GM18520 (cell line): ENCODE data around the gene ANXA4.
"Not testable (repeated sequence)": the region's sequence is repeated elsewhere in the genome, so short reads cannot be mapped to it uniquely, and the experiment has no call there.

Source experiments
- ATAC-seq: cut with Tn5 transposase; IDR thresholded peaks from one replicate; pipeline ENCODE4 v1.9.1; 2021; ENCODE audit not compliant: unreplicated experiment

The ANXA4 gene

DNA sequence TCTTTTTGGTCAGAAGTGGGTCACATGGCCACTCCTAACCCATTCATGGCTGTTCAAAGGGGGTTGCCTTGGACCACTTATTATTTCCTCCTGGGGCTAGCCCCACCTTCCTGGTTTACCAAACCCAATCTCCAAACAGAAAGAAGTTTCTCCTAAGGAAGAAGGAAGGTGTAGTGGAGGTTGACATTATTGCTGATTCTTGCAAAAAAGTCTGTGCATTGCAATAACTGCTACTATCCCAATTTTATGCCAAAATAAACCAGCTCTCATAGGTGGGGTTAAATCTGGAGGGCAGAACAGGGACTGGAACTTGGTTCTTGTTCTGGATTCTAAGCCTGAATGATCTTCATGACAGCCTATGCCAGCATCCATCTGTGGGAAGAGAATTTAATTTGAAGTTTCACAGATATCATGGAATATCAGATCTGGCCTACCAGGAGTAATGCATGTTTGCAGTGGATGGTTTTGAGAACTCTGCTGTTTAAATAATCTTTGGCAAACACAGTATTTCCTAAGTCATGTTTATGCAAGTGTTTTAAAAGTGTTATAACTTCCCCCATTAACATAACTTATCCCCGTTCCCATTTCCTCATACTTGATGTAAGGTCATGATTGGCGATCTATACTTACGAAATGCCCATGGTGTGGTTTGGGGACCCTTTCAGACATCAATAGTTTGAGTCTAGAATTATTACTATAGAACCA, 11.9 kb downstream of the ANXA4 start:
- ATAC-seq = no peak

DNA sequence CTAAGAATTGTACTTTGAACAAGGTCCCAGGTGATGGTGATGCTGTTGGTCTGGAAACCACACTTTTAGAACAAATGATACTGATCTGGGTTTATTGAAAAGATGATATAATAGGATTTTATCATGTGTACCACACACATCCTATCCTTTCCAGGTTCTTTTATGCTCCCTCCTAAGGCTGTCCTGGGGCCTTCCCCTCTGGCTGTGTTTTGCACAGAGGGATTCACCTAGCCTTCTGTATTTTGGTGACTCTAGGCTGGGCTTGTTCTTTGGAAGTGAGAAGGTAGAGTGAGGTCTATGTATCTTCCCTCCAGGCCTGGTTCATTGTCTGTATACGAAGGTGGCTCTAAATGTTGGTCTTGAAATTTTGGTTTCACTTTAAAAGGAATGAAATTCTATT, 12.7 kb downstream of the ANXA4 start:
- ATAC-seq = no peak

DNA sequence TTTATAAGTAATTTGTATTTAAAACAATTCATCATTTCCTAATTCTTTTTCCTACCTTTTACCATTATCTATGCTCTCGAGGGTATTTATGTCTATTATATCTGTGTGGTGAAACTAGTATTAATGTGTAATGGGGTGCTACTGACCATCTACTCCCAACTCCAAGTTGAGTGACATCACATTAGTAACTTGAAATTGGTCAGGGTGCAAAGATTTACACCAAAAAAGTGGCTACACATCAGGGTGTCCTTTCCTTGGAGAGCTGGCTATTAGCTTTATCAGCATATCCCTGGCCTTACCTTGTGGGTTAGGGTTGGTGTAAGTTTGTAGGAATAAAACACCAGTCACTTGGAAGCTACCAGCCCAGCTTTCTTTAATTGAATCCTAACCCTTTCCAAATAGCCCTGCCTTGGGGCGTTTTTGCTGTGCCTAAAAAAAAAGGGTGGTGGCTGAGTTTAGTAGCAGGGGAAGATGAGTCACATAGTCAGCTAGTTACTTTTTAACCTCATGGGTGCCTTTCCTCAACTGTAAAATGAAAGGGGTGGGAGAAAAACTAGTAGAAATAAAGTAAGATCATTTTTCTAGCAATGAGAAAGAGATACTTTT, 14.0 kb downstream of the ANXA4 start:
- ATAC-seq = peak; percentile 47

DNA sequence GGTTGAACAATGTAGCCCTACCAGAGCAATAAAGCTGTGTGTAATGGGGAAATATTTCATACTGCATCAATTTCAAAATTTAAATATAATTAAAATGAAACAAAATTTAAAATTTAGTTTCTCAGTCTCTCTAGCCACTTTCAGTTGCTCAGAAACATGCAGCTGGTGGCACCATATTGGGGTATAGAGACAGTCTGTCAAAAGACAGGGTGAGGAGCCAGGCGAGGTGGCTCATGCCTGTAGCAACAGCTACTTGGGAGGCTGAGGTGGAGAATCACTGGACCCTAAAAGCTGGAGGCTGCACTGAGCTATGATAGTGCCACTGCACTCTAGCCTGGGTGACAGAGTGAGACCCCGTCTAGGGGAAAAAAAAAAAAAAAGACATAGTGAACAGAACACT, 20.1 kb downstream of the ANXA4 start:
- ATAC-seq = no peak

DNA sequence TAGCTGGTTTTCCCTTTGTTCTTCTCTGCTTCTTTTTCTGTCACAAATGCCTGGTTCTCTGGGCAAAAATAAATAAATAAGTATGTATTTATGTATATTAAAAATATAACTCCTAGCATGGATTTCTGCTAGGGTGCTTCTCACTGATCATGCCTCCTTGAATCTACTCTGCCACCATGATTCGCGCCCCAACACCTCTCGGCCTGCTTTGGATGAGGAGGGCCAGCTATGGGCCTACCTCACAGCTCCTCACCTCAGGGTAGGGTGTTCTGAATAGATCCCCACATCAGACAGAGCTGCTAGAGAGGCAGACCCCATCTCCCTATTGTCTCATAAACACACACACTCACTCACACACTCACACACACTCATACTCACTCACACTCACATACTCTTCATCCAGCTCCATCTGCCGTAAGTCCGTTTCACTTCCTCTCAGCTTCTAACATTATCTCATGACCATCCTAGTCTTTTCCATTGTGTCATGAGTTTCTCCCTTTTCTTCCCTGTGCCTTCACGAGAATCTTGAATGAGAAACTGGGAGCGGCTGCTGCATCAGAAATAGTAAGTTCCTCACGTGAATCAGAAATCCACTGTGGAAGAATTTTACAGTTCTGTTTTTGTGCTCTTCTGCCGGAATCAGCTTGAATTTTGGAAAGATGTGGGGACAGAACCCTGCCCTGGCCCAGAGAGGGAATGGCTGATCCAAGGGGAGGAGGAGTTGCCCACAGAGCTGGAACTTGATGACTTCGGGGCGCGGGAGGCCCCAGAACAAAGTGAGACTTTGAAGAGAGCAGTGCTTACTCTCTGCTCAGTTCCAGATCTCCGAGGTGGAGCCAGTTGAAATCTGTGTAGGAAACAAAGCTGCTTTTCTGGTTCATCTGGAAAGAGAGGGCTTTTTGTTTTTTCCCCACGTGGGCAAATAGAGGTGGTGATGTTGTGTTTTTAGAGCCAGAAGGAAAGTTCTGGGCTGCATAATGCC, 20.9 kb downstream of the ANXA4 start:
- no peak for ATAC-seq

DNA sequence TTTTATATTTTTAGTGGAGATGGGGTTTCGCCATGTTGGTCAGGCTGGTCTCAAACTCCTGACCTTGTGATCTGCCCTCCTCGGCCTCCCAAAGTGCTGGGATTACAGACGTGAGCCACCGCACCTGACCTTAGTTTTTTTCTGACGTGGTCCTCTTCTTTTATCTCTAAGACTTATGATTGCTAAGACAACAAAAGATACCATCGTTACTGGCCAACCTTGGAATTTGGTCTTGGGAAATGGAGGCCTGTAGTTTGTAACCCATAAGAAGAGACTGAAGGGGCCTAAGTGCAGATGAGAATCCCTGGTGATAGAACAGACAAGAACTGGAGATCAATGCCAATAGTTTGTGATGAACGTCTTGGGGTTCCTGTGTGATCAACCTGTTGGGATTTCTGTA, 21.9 kb downstream of the ANXA4 start:
- not testable (repeated sequence) for ATAC-seq

DNA sequence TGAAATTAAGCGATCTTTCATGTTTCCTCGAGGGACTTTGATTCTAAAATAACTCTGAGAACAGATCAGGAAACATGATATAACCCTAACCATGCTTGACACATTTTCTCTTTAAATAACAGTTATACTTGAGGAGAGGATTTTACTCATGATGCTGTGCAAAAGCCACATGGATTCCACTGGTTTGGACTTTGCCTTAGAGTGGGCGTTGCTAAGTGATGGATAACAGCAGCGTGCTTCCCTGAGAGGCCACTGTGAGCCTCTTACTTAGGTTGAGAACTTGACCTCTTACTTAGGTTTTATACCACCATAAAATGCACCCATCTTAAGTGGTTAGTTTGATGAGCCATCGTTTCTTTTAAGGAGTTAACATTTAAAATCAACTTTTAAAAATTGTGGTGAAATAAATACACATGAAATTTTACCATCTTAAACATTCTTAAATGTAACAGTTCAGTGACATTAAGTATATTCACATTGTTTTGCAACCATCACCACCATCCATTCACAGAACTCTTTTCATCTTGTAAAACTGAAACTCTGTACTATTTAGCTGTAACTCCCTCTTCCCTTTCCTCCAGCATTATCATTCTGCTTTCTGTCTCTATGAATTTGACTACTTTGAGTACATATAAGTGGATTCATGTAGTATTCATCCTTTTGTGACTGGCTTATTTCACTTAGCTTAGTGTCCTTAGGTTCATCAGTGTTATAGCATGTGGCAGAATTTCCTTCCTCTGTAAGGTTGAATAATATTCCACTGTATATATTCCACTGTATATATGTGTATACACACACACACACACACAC, 22.6 kb downstream of the ANXA4 start:
- no peak for ATAC-seq

DNA sequence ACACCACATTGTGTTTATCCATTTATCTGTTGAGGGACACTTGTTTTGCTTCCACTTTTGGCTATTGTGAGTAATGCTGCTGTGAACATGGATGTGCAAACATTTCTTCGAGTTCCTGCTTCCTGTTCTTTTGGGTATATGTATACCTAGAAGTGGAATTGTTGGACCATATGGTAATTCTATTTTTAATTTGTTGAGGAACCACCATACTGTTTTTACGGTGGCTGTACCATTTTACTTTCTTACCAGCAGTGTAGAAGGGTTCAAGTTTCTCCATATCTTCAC, 23.1 kb downstream of the ANXA4 start:
- ATAC-seq = no peak

DNA sequence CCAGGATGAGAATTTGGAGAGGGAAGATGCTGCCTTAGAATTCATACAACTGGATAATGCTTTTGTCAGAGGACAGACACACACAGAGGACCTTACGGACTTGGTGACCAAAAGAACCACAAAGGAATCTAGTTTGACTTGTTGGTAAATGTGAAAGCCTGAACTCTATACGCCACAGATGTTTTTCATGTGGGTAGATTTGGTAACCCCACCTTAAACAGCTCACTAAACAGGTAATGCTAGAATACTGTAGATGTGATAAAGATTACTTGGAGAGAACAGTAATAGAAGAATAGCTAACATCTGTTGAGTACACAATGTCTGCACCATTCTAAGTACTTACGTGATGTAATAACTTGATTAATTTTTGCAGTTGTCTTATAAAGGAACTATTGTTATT, 24.1 kb downstream of the ANXA4 start:
- no peak for ATAC-seq

DNA sequence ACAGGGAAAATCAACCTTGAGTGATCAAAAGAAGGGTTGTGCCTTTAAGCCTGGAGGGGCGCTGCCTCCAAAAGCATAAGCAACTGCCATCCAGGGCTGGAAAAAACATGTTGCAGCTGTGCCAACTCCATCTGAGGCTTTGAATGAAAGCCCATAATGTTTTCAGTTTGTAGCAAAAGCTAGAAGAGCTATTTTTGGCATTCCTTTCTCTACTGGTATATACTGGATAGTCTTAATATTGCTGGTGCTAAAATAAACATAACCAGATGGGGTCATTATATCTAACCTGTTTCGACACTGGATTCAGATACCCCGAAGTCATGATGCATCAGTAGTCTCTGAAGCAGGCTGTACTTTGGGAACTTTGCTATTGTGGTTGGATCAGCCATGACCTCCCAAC, 25.1 kb downstream of the ANXA4 start:
- ATAC-seq = no peak

DNA sequence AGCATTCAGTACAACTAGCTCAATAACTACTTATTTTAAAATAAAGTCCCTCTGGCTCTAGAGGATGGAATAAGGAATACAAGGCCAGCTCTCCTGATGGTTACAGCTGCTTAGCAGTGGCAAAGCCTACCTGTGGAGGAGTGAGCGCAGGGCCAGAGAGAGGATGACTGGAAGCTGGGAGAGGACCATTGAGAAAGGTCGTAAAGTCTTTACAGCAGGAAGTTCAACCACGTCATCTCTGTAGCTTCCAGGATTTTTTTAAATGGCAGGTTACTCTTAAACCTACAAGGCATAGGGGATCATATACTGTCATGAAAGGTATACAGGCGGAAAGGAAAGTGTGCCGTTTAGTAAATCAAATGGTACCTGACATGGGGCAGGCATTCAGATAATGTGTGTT, 26.3 kb downstream of the ANXA4 start:
- no peak for ATAC-seq

DNA sequence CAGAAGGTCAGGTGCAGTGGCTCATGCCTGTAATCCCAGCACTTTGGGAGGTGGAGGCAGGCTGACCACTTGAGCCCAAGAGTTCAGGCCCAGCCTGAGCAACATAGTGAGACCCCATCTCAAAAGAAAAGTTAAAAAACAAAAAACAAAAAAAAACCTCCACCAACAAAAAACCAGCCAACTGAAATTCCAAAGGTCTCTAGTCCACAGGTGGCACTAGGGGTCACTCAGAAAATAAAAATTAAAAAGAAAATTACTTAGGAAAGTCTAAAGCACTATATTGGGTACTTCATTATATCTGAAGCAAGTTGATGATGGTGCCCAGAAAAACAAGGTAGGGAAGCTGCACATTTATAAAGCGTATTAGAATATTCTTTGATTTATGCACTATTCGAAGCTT, 26.9 kb downstream of the ANXA4 start:
- no peak for ATAC-seq

DNA sequence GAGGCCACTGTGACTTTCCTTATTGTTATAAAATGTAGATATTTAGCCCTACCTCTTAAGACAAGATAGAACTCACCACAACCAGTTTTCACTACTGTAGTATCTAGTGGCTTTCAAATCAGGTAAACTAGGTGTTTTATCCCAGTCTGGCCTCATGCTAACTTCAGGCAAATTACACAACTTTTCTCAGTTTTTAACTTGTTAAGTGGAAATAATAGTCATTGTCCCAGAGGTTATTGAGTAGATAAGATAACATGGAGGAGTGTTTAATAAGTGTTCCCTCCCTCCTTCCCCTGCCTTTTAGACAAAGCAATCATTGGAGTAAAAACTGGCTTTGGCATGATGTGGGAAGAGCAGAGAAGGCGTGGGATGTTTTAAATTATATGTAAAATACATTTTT, 27.3 kb downstream of the ANXA4 start:
- ATAC-seq = no peak

DNA sequence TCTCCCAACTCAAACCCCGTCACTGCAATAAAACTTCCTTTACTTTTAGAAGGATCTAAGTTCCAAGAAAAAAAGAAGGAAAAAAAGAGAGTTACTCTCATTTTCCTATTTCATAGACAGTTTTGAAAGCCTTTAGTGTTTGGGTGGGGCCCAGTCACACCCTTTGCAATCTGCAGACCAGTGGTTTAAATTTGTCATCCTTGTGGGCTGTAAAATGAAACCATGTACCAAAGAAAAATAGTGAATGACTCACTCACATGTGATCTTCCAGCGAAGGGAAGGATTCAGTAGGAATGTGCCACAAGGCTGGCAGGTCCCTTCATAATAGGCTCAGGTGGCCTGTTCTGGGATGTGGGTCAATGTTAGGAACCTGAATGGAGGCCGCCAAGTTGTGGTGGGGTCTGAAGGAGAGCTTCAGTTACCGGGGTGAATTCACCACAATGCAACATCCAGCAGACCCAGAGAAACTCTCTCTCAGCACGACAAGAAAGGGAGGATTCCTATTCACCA, 28.3 kb downstream of the ANXA4 start:
- ATAC-seq = no peak

DNA sequence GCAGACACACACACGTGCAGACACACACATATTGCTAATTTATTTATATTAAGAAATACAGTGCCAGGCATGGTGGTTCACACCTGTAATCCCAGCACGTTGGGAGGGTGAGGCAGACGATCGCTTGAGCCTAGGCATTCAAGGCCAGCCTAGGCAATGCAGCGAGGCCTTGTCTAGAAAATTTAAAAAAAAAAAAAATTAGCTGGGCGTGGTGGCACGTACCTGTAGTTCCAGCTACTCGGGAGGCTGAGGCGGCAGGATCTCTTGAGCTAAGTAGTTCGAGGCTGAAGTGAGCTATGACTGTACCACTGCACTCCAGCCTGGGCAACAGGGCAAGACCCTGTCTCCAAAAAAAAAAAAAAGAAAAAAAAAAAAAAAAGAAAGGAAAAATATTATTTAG, 28.8 kb downstream of the ANXA4 start:
- ATAC-seq = no peak

DNA sequence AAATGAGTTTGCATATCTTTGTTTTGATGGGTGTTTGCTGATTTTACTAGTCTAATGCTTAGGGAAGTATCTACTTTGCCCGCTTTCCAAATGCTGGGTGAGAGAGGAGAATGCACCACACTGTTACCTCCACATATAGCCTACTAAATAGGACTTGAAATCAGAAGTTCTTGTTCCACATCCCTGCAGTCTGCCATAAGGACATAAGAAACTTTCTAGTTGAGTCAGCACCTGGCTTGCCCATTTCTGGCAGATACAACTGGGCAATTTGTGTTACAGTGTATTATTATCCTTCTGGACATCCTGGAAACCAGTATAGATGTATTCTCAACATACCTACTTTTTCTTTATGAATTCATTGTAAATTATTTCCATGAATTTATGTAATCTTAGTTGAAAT, 29.5 kb downstream of the ANXA4 start:
- no peak for ATAC-seq

DNA sequence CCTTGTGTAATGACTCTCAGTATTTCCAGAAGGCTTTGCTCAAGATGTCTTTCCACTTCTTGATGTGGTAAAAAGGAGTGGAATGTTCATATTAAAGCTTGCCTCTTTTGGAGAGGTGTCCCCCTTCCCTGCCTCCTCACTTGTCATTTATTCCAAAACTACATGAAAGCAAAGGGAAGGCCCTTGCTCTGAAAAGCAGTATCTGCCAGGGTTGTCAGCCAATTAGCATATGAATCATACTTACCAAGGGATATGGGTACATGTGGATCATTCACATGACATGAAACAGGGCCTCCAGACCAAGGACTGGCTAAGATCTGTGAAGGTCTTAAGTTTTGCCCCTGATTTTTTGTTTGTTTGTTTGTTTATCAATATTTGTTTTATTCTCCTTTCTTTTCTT, 31.3 kb downstream of the ANXA4 start:
- no peak for ATAC-seq

DNA sequence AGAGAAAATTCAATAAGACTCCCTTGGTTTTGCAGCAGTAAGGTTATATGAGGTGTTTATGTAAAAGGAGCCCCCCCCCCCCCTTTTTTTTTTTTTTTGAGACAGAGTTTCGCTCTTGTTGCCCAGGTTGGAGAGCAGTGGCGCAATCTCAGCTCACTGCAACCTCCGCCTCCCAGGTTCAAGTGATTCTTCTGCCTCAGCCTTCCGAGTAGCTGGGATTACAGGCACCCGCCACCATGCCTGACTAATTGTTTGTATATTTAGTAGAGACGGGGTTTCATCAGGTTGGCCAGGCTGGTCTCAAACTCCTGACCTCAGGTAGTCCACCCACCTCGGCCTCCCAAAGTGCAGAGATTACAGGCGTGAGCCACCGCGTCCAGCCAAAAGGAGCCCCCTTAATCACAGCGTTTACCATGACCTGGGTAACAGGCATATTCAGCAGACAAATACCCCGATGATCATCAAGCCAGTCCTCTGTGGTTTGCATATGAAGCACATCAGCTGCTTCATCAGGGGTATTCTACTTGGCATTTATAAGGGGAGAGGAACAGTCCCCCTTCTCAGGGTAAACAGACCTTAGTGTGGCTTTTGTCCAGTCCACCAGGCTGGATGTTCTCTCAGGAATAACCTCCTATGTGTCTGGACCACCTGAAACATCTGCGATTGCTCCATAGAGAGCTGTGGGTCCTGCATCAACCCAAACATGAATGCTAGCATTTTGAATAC, 32.5 kb downstream of the ANXA4 start:
- not testable (repeated sequence) for ATAC-seq

DNA sequence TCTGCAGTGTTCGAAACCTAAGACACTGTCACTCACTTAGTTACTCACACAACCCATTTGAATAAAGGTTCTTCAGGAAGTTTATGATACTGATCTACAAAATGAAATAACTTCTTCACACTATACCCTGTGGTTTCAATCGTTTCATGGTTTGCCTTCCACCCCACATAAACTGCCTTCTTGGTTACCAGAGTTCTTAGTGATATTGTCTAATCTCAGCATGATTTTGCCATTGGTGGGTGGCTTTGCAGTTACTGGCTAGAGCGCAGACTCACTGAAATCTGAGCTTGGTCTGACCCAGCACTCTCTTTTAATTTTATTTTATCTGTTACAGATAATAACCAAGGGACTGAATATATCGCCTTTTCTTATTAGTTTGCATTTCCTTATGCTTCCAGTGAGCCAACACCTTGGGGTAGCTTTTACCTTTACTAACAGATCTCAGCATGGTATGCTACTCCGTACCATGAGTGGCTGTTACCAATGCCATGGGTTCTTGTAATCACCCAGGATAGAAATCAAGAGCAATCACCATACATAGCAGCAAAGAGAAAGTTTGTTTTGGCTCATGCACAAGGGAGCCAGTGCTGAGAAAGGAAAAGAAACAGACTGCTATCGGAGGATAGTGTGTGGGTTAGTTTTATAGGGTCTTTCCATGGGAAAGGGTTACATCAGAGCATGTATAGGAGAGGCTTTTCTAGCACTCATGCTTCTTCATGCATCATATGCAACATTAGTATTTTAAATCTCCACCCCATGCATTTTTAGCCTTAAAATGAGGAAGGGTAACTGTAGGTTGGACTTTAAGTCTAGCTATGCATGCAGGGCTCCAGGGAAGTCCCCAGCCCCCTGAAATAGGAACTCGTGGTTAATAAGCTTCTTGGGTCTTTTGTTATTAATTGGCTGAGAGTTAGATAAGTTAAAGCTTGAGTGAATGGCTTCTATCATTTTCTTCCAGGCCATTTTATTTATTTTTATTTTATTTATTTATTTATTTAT, 33.3 kb downstream of the ANXA4 start:
- ATAC-seq = no peak
